Activated CD8-positive, alpha-beta T cell treated with anti-CD3 and anti-CD28 coated beads, Interleukin-2, amount 10 ng/mL, durations not matched to agents 7 days and 5 days (primary cell): ENCODE measurements around the gene ZNF512. TPM values are rescaled to one million over a fixed set of nuclear protein-coding genes. Genes with fewer than 3 reads are reported as not detected.
A peak's percentile ranks its signal among the peaks of the same experiment; 100 is the strongest.
"Not testable (repeated sequence)": the region's sequence is repeated elsewhere in the genome, so short reads cannot be mapped to it uniquely, and the experiment has no call there.

Experiments
- ATAC-seq: fragments of 150-1000 bp; cut with Tn5 transposase; one replicate; pipeline ENCODE4 v1.10.0; 2021; ENCODE audit warnings: moderate library complexity
- CTCF ChIA-PET: fragments of 350-600 bp; sonication (Branson Sonifier 250); formaldehyde crosslinking; loops from one replicate; lab custom pipeline; 2021; ENCODE audit warnings: antibody characterized with exemption; lab: Charles Lee
- POLR2A ChIA-PET: fragments of 350-600 bp; sonication (Branson Sonifier 250); formaldehyde crosslinking; loops from one replicate; lab custom pipeline; 2021; ENCODE audit warnings: antibody characterized with exemption; lab: Charles Lee
- DNase-seq: peaks from one replicate; pipeline ENCODE4 v3.0.0-alpha.2; 2020
- H3K27ac Mint-ChIP-seq: one replicate; pipeline ENCODE4 v1.8.0; 2021; ENCODE audit warnings: mild to moderate bottlenecking, mixed read lengths
- H3K27me3 Mint-ChIP-seq: one replicate; pipeline ENCODE4 v1.8.0; 2021; ENCODE audit warnings: low read depth, mixed read lengths
- H3K36me3 Mint-ChIP-seq: one replicate; pipeline ENCODE4 v1.8.0; 2021; ENCODE audit warnings: low read depth, mixed read lengths
- H3K4me1 Mint-ChIP-seq: one replicate; pipeline ENCODE4 v1.8.0; 2021; ENCODE audit warnings: low read depth, mixed read lengths
- H3K4me3 Mint-ChIP-seq: one replicate; pipeline ENCODE4 v1.8.0; 2021; ENCODE audit warnings: mild to moderate bottlenecking, mixed read lengths
- H3K9me3 Mint-ChIP-seq: one replicate; pipeline ENCODE4 v1.8.0; 2022; ENCODE audit warnings: mixed read lengths; ENCODE audit not compliant: insufficient read depth
- total RNA-seq, 2 experiments: library from RNA; stranded (reverse); gene quantifications; one replicate each; pipeline ENCODE4 v1.2.3, GENCODE V29; 2021

Gene ZNF512
- total RNA-seq, 2 experiments from 2014 or later: 37.0 to 39.0 TPM

DNA sequence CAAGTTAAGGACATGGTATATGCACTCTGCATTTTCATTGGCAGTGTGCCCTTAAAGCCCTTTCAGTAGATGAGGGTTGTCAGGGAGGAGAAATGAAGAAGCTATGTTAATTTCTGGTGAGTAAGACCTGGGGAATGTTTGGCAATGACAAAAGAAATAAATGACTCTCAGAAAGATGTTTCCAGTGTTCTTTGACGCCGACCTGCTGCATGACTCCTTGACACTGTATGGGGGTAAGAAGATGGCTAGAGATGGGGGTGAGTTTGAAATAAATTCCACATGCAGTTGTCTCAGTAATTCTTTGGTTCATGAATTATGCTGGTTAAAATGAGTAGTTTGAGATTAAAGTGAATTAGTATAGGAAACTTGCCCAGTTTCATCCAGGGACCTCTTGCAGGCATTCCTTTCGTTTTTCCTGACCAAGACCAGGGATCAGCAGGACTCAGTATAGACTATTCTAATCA, 40.1 kb downstream of the ZNF512 start:
- Mint-ChIP-seq H3K36me3 (peaks cover 47% of the 10 kb centered on the region), H3K4me3 (no peak overlapping the region), H3K9me3 (no peaks in the 10 kb centered on the region), H3K4me1 (peaks cover 16% of the 10 kb centered on the region), H3K27ac (no peak overlapping the region), H3K27me3 (no peaks in the 10 kb centered on the region)
- ATAC-seq (no peak), DNase-seq (no peak)
- CTCF ChIA-PET: interaction anchor here (2.4 kb wide), 1 partner anchor 60 kb away, joined by 8 read pairs; no protein-coding TSS in a partner anchor
- POLR2A ChIA-PET: no interaction called here

DNA sequence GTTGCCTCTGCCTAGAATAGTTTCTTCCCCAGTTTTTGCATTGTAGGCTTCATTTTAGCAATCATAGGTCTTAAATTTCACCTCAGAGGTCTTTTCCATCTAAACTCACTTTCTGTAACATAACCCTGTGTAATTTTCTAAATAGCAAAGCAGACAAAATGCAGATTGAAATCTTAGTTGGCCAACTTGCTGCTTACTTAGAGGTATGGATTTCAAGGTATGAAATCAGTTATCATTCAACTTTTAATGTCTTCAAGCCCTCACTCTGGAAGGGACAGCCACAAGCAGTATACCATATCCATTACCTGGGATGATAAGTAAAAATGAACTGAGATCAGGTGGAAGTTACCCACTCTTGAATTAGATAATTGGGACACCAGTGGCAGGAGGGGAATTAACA, 42.1 kb downstream of the ZNF512 start:
- H3K4me1 Mint-ChIP-seq: peaks cover 19% of the 10 kb centered on the region
- ChIA-PET POLR2A (no interaction called here), CTCF (no interaction called here)
- no peaks in the 10 kb centered on the region for H3K27me3 Mint-ChIP-seq
- no peaks in the 10 kb centered on the region for H3K9me3 Mint-ChIP-seq
- ATAC-seq (no peak), DNase-seq (no peak)
- H3K36me3 Mint-ChIP-seq: peaks cover 38% of the 10 kb centered on the region
- H3K27ac Mint-ChIP-seq: no peak overlapping the region
- H3K4me3 Mint-ChIP-seq: no peak overlapping the region

DNA sequence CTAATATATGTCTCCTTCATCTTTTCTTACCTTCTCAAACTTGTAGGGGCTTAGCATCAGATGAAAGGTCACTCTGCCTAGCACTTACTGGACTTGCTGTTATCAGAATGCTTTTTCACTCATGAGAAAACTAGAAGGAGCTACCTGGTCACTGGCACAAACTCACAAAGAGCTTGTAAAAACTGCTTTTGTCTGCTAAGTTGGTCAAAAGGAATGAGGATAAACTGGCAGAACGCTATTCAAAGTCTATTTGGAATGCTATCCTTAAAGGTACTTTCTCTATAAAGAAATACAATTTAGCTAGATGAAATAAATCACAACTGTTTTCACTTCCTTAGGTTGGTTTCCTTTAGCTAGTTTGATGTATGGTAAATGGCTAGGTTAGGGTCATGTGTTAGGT, 43.5 kb downstream of the ZNF512 start:
- H3K27ac Mint-ChIP-seq, H3K4me3 Mint-ChIP-seq, ATAC-seq, H3K9me3 Mint-ChIP-seq, H3K27me3 Mint-ChIP-seq, DNase-seq, POLR2A ChIA-PET: not testable (repeated sequence)
- peaks cover 28% of the 10 kb centered on the region for H3K4me1 Mint-ChIP-seq
- CTCF ChIA-PET: interaction anchor here (1.1 to 4.2 kb wide), 2 partner anchors 43 to 57 kb away, joined by 3 to 27 read pairs; partner anchors contain the start of gene ZNF512
- H3K36me3 Mint-ChIP-seq: peaks cover 41% of the 10 kb centered on the region

DNA sequence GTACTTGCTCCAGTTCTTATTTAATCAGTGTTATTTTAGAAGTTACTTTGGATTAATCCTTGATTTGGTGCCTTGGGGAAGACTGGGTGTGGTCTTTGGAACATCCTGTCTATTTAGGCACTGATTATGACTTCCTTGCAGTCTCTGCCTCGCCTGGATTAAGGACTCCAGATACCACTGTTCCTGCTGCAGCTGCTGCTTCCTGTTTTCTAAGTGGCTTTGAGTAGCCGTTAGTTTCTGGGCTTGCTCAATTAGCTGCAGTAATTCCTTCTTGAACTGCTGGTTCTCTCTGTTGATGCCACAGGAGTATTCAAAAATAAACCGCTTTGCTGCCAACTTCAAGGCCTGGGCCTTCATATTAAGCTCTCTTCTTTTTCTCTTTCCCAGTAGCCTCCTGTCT, 44.1 kb downstream of the ZNF512 start:
- H3K9me3 Mint-ChIP-seq, ATAC-seq, POLR2A ChIA-PET, H3K27me3 Mint-ChIP-seq, DNase-seq, H3K4me3 Mint-ChIP-seq: not testable (repeated sequence)
- Mint-ChIP-seq H3K27ac (peak overlapping the region; percentile 65), H3K36me3 (peaks cover 42% of the 10 kb centered on the region), H3K4me1 (peaks cover 31% of the 10 kb centered on the region)
- CTCF ChIA-PET: interaction anchor here (1.1 to 4.2 kb wide), 2 partner anchors 44 to 57 kb away, joined by 3 to 27 read pairs; partner anchors contain the start of gene ZNF512

DNA sequence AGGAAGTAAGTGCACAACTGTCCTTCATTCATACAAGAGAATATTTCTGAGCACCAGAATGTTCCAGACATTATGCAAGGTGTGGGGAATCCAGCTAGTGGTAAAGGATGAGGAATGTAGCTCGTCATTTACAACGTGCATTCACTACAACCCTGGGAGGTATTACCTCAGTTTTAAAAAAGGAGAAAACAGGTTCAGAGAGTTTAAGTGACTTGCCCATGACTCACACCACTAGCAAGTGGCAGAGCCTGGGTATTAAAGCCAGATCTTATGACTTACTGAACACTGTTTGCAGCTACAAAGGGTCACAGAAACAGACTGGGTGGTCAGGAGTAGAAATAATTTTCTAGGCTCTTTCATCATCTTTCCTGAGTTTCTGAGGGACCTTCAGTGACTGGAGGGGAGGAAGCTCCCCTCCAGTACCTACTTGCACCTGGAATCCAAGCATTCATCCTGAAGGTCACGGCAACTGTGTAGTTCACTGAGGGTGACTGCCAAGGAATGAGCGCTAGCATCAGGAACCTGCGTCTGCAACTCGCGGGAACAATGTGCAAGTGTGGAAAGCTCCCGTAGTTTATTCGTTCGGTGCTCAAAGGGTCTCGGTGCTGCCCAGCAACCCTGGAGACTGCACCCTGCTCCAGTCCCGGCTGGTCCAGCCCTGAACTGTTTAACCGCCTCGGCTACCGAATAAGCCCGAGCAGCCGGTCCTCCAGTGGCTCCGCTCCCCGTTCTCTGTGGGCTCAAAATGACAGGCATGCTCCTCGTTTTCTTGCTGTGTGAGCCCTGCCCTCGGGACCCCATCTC, 45.3 kb downstream of the ZNF512 start:
- Mint-ChIP-seq H3K4me3 (no peak overlapping the region), H3K36me3 (peaks cover 39% of the 10 kb centered on the region), H3K9me3 (no peaks in the 10 kb centered on the region), H3K27me3 (no peaks in the 10 kb centered on the region), H3K4me1 (peaks cover 34% of the 10 kb centered on the region), H3K27ac (peak overlapping the region; percentile 26)
- POLR2A ChIA-PET: interaction anchor here (0.6 to 2.0 kb wide), 9 partner anchors 10 to 958 kb away, joined by 3 to 9 read pairs (median 3); partner anchors contain the start of genes PPM1G, SLC4A1AP, SUPT7L and ZNF512
- CTCF ChIA-PET: interaction anchor here (0.9 to 4.2 kb wide), 5 partner anchors 56 to 219 kb away, joined by 3 to 27 read pairs (median 3); partner anchors contain the start of genes NRBP1 and PPM1G
- no peak for DNase-seq
- ATAC-seq: peak; percentile 52

DNA sequence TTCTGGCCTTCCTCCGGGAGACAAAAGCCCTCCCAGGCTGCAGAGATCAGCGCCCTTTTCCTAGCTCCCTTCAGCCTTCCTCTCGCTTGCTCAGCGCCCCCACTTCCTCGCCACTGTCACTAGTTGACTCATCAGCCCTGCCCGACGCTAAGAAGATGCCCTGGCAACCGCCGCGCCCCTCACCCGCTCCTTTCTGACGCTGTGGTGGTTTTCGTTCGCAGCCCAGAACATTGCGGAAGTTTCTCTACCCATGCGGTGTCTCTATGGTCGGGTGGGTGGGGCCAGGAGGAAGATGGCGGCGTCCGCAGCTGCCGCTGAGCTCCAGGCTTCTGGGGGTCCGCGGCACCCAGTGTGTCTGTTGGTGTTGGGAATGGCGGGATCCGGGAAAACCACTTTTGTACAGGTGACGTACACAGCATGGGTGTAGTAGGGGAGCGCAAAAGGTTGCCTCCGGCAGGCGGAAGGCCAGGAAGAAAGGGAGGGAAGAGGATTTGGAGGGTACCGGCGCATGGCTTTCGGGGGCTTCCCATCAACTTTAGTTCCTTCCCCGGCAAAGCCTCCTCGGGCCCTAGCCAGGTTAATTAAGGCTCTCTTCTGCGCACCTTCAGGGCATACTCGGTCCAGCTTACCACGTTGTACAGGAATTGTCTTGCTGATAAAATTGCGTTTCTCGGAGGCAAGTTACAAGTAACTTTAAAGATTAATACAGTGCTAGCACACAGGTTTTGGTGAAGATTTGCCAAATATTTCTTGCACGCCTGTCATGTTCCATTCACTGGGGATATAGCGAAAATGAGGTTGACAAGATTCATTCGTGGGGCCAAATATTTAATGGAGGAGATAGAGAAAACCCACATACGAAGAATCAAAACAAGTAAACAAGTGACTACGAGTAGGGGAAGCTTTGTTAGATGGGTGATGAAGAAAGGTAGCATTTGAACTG, 46.2 kb downstream of the ZNF512 start, which contains the start of the genes CCDC121 and GPN1:
Gene CCDC121 (minus strand): TSS at position 246 of the 943 bp plus-strand sequence. CDS start 1,213 bp downstream, outside the sequence.
Gene GPN1 (plus strand): TSS at position 284 of the 943 bp plus-strand sequence. CDS start 9 bp downstream, at position 293.
- H3K36me3 Mint-ChIP-seq: peaks cover 40% of the 10 kb centered on the region
- no peaks in the 10 kb centered on the region for H3K9me3 Mint-ChIP-seq
- POLR2A ChIA-PET: interaction anchor here (0.6 to 2.0 kb wide), 8 partner anchors 9 to 957 kb away, joined by 3 to 9 read pairs (median 4); partner anchors contain the start of genes PPM1G, SLC4A1AP, SUPT7L and ZNF512
- peak within 1 kb of the TSS; percentile 26 for H3K27ac Mint-ChIP-seq
- peaks cover 36% of the 10 kb centered on the region for H3K4me1 Mint-ChIP-seq
- DNase-seq (peak; percentile 98), ATAC-seq (peak; percentile 98)
- CTCF ChIA-PET: interaction anchor here (1.0 to 4.2 kb wide), 4 partner anchors 55 to 220 kb away, joined by 3 to 27 read pairs (median 3); partner anchors contain the start of genes NRBP1 and PPM1G
- no peaks in the 10 kb centered on the region for H3K27me3 Mint-ChIP-seq
- no peak within 1 kb of the TSS for H3K4me3 Mint-ChIP-seq

DNA sequence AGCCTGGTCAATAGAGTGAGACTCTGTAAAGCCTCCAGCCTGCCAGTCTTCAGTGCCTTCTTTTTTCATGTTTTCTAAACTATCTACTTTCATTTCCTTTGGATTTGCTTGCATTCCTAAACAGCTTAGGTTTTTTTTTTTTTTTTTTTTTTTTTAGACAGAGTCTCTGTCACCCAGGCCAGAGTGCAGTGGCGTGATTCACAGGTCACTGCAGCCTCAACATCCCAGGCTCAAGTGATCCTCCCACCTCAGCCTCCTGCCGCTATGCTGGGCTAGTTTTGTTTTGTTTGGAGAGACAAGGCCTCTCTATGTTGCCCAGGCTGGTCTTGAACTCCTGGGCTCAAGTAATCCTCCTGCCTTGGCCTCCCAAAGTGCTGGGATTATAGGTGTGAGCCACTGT, 47.4 kb downstream of the ZNF512 start:
- H3K27me3 Mint-ChIP-seq, DNase-seq, H3K27ac Mint-ChIP-seq, CTCF ChIA-PET, H3K4me3 Mint-ChIP-seq, H3K9me3 Mint-ChIP-seq, ATAC-seq: not testable (repeated sequence)
- peaks cover 36% of the 10 kb centered on the region for H3K4me1 Mint-ChIP-seq
- POLR2A ChIA-PET: interaction anchor here (0.6 to 0.7 kb wide), 2 partner anchors 203 to 902 kb away, joined by 3 read pairs; no protein-coding TSS in a partner anchor
- H3K36me3 Mint-ChIP-seq: peaks cover 43% of the 10 kb centered on the region

DNA sequence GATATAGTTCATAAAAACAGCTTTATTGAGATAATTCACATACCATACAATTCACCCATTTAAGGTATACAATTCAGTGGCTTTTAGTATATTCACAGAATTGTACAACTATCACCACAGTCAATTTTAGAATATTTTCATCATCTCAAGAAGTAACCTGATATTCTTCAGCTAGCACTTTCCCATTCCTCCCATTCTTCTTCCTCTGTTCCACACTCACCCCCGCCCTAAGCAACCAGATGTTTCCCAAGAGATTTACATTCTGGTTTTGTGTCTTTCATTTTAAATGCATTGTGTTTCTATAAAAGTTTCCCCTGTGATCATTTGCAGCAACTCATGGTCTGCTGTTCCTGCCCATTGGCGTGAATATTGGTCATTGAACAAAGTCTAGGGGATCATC, 51.4 kb downstream of the ZNF512 start:
- no peaks in the 10 kb centered on the region for H3K9me3 Mint-ChIP-seq
- no peak overlapping the region for H3K27ac Mint-ChIP-seq
- DNase-seq (no peak), ATAC-seq (no peak)
- no peaks in the 10 kb centered on the region for H3K27me3 Mint-ChIP-seq
- ChIA-PET POLR2A (no interaction called here), CTCF (no interaction called here)
- H3K4me3 Mint-ChIP-seq: no peak overlapping the region
- peaks cover 36% of the 10 kb centered on the region for H3K4me1 Mint-ChIP-seq
- peaks cover 69% of the 10 kb centered on the region for H3K36me3 Mint-ChIP-seq

DNA sequence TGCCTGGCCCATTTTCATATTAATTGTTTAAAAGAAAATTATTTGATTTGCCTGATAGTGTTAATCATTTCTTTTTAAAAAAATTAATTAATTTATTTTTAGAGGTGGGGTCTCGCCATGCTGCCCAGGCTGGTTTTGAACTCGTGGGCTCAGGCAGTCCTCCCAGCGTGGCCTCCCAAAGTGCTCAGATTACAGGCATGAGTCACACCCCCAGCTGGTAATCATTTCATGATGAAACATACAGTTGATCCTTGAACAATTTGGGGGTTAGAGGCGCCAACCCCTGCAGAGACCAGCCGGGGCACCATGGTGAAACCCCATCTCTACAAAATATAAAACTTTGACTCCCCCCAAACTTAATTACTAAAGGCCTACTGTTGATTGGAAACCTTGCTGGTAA, 53.9 kb downstream of the ZNF512 start:
- ChIA-PET POLR2A (no interaction called here), CTCF (interaction anchor here (0.8 kb wide), 1 partner anchor 47 kb away, joined by 3 read pairs; no protein-coding TSS in a partner anchor)
- Mint-ChIP-seq H3K36me3 (peaks cover 68% of the 10 kb centered on the region), H3K4me3 (no peak overlapping the region), H3K4me1 (peaks cover 24% of the 10 kb centered on the region), H3K27me3 (no peaks in the 10 kb centered on the region), H3K27ac (no peak overlapping the region), H3K9me3 (no peaks in the 10 kb centered on the region)
- no peak for ATAC-seq
- DNase-seq: no peak

DNA sequence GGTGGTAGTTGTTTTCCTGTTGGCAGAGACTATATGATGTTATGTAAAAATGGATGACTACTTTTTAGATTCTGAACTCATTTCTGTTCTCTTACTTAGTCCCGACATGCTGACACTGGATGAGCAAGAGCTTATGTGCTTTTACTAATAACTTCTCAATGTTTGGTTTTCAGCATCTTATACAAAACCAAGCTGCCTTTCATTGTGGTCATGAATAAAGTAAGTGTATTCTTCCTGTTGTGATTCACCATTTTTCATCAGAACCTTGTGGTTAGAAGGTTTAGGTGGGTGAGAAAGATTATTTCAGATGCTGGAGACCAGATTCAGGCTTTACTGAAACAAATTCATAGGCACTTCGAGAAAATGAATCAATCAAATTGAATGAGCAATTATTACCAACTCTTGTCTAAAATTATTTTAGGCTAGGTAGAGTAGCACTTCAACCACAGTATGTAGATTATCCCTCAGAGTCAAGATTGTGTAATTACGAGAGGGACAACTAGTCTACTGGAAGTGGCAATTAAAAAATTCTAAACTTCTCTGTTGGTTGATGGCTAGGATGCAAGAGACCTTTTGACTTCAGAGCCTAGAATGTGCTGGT, 55.3 kb downstream of the ZNF512 start:
- no peak for DNase-seq
- CTCF ChIA-PET: interaction anchor here (1.5 to 4.1 kb wide), 2 partner anchors 9 to 46 kb away, joined by 5 to 24 read pairs; no protein-coding TSS in a partner anchor
- Mint-ChIP-seq H3K4me3 (peak overlapping the region; percentile 46), H3K36me3 (peaks cover 63% of the 10 kb centered on the region), H3K4me1 (peaks cover 21% of the 10 kb centered on the region), H3K27me3 (no peaks in the 10 kb centered on the region), H3K27ac (peak overlapping the region; percentile 83), H3K9me3 (no peaks in the 10 kb centered on the region)
- POLR2A ChIA-PET: interaction anchor here (1.0 to 1.5 kb wide), 3 partner anchors 10 to 228 kb away, joined by 3 to 5 read pairs (median 4); partner anchors contain the start of genes CCDC121, GPN1, PPM1G and SLC4A1AP
- peak; percentile 83 for ATAC-seq
